GM12873 (cell line): ENCODE measurements around the gene CDC73.

ENCODE experiments used
- TF ChIP-seq, protein P1 (sequence below): IDR thresholded peaks from 2 replicates; pipeline ENCODE4 v1.5.1; 2012; ENCODE audit warnings: low read depth, mild to moderate bottlenecking, moderate library complexity, low read length, control low read depth; ENCODE audit not compliant: insufficient read depth; ENCODE audit errors: missing control alignments

CDC73 gene

DNA sequence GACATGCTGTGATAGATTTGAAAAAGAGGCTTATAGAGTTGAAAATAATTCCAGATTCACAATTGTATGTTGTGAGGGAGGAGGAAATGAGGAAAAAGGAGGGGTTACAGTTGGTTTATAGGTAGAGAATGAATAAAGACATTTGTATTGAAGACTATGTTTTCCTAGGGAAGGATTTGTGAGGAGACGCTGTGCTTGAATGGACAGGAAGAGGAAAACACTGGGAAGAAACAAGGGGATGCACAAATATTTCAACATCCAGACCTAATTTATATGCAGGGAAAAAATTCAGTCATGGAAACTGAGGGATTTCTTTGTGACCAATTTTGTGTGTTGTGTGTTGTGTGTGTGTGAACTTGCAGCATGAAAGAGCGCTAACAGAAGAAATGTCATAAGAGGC lies 157.1 kb downstream of the CDC73 start:
- TF ChIP-seq, protein P1, sequence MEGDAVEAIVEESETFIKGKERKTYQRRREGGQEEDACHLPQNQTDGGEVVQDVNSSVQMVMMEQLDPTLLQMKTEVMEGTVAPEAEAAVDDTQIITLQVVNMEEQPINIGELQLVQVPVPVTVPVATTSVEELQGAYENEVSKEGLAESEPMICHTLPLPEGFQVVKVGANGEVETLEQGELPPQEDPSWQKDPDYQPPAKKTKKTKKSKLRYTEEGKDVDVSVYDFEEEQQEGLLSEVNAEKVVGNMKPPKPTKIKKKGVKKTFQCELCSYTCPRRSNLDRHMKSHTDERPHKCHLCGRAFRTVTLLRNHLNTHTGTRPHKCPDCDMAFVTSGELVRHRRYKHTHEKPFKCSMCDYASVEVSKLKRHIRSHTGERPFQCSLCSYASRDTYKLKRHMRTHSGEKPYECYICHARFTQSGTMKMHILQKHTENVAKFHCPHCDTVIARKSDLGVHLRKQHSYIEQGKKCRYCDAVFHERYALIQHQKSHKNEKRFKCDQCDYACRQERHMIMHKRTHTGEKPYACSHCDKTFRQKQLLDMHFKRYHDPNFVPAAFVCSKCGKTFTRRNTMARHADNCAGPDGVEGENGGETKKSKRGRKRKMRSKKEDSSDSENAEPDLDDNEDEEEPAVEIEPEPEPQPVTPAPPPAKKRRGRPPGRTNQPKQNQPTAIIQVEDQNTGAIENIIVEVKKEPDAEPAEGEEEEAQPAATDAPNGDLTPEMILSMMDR: no peak

- TF ChIP-seq, protein P1: no peak
These were observed 160.1 kb downstream of the CDC73 start for GRCh38 chr1:193281894-193282293.

- TF ChIP-seq, protein P1: no peak
These were observed 161.2 kb downstream of the CDC73 start for GRCh38 chr1:193283016-193283415.

GRCh38 chr1:193284219-193284618 lies 162.4 kb downstream of the CDC73 start:
- TF ChIP-seq, protein P1: no peak

DNA sequence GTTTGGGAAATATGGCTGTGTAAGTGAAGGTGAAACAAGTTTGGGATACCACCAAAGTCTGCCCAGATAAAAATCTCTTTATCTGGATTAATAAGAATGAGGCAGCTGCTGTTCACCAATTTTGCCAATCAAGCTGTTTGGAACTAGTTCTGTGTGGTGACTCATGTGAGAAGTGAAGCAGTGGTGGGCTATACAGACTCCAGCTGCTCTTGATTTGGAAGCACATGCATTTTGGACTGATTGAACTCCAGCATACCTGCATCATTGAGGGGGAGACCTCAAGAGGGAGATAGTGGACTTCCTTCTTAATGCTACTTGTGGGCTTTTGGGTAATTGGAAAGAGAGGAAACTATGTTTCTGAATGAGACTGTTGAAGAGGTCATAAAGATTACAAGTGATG lies 163.8 kb downstream of the CDC73 start:
- TF ChIP-seq, protein P1: no peak

DNA sequence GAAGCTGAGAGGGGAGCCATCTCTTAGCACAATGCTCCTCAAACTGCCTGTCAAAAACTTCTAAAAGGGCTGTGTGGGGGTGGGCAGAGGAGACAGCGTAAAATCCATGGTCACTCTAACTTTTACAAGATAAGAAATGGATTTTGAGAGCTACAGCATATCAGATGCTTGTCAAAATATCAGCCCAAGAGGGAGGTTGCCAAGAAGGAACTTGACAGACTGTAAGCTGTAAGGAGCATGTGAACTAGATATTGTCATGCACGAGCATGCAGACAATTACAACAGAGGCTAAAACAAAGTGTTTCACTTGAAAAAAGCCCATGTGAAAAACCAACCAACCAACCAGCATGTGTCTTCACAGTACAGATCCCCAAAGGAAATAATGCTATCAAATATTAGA lies 171.9 kb downstream of the CDC73 start:
- TF ChIP-seq, protein P1: no peak

GRCh38 chr1:193299038-193299437 lies 177.2 kb downstream of the CDC73 start:
- TF ChIP-seq, protein P1: no peak
